Liver (tissue), 9 donors: ENCODE data around the gene WNT1. TPM values are rescaled to one million over a fixed set of nuclear protein-coding genes. Genes with fewer than 3 reads are reported as not detected.

ENCODE experiments used
- DNase-seq: peaks from one replicate; pipeline ENCODE4 v3.0.0-alpha.2; 2017; ENCODE audit warnings: low spot score
- H3K27ac ChIP-seq, 2 donors: one replicate each; pipeline ENCODE4 v1.7.0; 2013; ENCODE audit warnings: inconsistent platforms in 2 of 2, low read length in 2 of 2, control low read depth in 1 of 2, low read depth in 1 of 2, mild to moderate bottlenecking in 1 of 2
- H3K27me3 ChIP-seq, 4 donors: one replicate each; pipeline versions ENCODE4 v1.6.1 to v1.7.0; 2013; ENCODE audit warnings: low read length in 3 of 4, inconsistent platforms in 1 of 4, mild to moderate bottlenecking in 1 of 4, moderate library complexity in 1 of 4; ENCODE audit not compliant: control insufficient read depth in 4 of 4, insufficient read depth in 4 of 4
- H3K36me3 ChIP-seq, 4 donors: one replicate each; pipeline versions ENCODE4 v1.6.1 to v1.7.0; 2013; ENCODE audit warnings: low read length in 3 of 4, mild to moderate bottlenecking in 3 of 4, low read depth in 1 of 4, moderate library complexity in 1 of 4; ENCODE audit not compliant: control insufficient read depth in 4 of 4, insufficient read depth in 3 of 4
- H3K4me1 ChIP-seq, 4 donors: one replicate each; pipeline versions ENCODE4 v1.6.1 to v1.7.0; 2013; ENCODE audit warnings: low read length in 3 of 4, mild to moderate bottlenecking in 3 of 4, moderate library complexity in 1 of 4; ENCODE audit not compliant: control insufficient read depth in 4 of 4, insufficient read depth in 4 of 4
- H3K4me3 ChIP-seq, 3 donors: one replicate each; pipeline versions ENCODE4 v1.6.1 to v1.7.0; 2013; ENCODE audit warnings: low read length in 3 of 3, control low read depth in 1 of 3, low read depth in 1 of 3, mild to moderate bottlenecking in 1 of 3
- H3K9ac ChIP-seq, 2 donors: one replicate each; pipeline ENCODE4 v1.7.0; 2013; ENCODE audit warnings: low read length in 2 of 2, mild to moderate bottlenecking in 2 of 2, moderate library complexity in 2 of 2, control low read depth in 1 of 2, low read depth in 1 of 2
- H3K9me3 ChIP-seq, 4 donors: one replicate each; pipeline versions ENCODE4 v1.6.1 to v1.7.0; 2013; ENCODE audit warnings: low read length in 3 of 4; ENCODE audit not compliant: control insufficient read depth in 4 of 4
- ATF3 ChIP-seq: IDR thresholded peaks from 2 replicates; pipeline ENCODE4 v1.6.1; 2016; ENCODE audit warnings: antibody characterized with exemption
- EGR1 ChIP-seq, 2 donors: IDR thresholded peaks; 2 replicates each; pipeline ENCODE4 v1.6.1; 2016 to 2018; ENCODE audit warnings: antibody characterized with exemption in 2 of 2, low read depth in 2 of 2
- FOXA1 ChIP-seq: IDR thresholded peaks from 2 replicates; pipeline ENCODE4 v1.6.1; 2016; ENCODE audit warnings: antibody characterized with exemption
- FOXA2 ChIP-seq: IDR thresholded peaks from 2 replicates; pipeline ENCODE4 v1.6.1; 2016; ENCODE audit warnings: antibody characterized with exemption
- GABPA ChIP-seq, 2 donors: IDR thresholded peaks in 1 of 2; conservative IDR thresholded peaks in 1 of 2; 2 replicates each; pipeline ENCODE4 v1.6.1; 2016; ENCODE audit warnings: antibody characterized with exemption in 2 of 2, mild to moderate bottlenecking in 1 of 2, moderate library complexity in 1 of 2
- HNF4A ChIP-seq, 2 donors: conservative IDR thresholded peaks; 2 replicates each; pipeline ENCODE4 v1.6.1; 2016; ENCODE audit warnings: antibody characterized with exemption in 2 of 2, mild to moderate bottlenecking in 2 of 2
- HNF4G ChIP-seq: IDR thresholded peaks from 2 replicates; pipeline ENCODE4 v1.6.1; 2016; ENCODE audit warnings: antibody characterized with exemption
- JUND ChIP-seq, 2 donors: IDR thresholded peaks; 2 replicates each; pipeline ENCODE4 v1.6.1; 2016; ENCODE audit warnings: antibody characterized with exemption in 2 of 2
- MAX ChIP-seq: IDR thresholded peaks from 2 replicates; pipeline ENCODE4 v1.6.1; 2016; ENCODE audit warnings: antibody characterized with exemption
- NR2F2 ChIP-seq: IDR thresholded peaks from 2 replicates; pipeline ENCODE4 v1.6.1; 2016; ENCODE audit warnings: antibody characterized with exemption
- RAD21 ChIP-seq, 2 donors: IDR thresholded peaks; 2 replicates each; pipeline ENCODE4 v1.6.1; 2016; ENCODE audit warnings: antibody characterized with exemption in 2 of 2, mild to moderate bottlenecking in 2 of 2
- REST ChIP-seq: IDR thresholded peaks from 2 replicates; pipeline ENCODE4 v1.6.1; 2016; ENCODE audit warnings: antibody characterized with exemption, mild to moderate bottlenecking
- RXRA ChIP-seq, 2 donors: IDR thresholded peaks; 2 replicates each; pipeline ENCODE4 v1.6.1; 2017 to 2018; ENCODE audit warnings: antibody characterized with exemption in 2 of 2, mild to moderate bottlenecking in 1 of 2
- SP1 ChIP-seq: IDR thresholded peaks from 2 replicates; pipeline ENCODE4 v1.6.1; 2018; ENCODE audit warnings: antibody characterized with exemption, mild to moderate bottlenecking
- TAF1 ChIP-seq: conservative IDR thresholded peaks from 2 replicates; pipeline ENCODE4 v1.6.1; 2016; ENCODE audit warnings: antibody characterized with exemption, mild to moderate bottlenecking
- YY1 ChIP-seq: IDR thresholded peaks from 2 replicates; pipeline ENCODE4 v1.6.1; 2016; ENCODE audit warnings: antibody characterized with exemption, mild to moderate bottlenecking
- ZBTB33 ChIP-seq: IDR thresholded peaks from 2 replicates; pipeline ENCODE4 v1.6.1; 2016; ENCODE audit warnings: antibody characterized with exemption
- WGBS: extraction: QIAGEN DNeasy Blood & Tissue Kit; methylation state at CpG from one replicate; pipeline ENCODE4 v1.1.7; 2013; 5-methylcytosine and 5-hydroxymethylcytosine counted together
- polyA plus RNA-seq, 2 donors: library from polyadenylated mRNA; stranded (reverse) in 1 of 2; unstranded in 1 of 2; fragments of 200-250 nt in 1 of 2; fragments of >200 nt in 1 of 2; fragmentation: Nextera tagmentation in 1 of 2; extraction: Ambion mirVana in 1 of 2; gene quantifications; one replicate each; pipeline versions ENCODE4 v1.2.1 to v1.2.3, GENCODE V29; 2013 to 2015
- total RNA-seq, 2 donors: library from RNA; depleted of rRNA; stranded (reverse); fragments of >200 nt; gene quantifications; one replicate each; pipeline ENCODE4 v1.2.3, GENCODE V29; 2014
- donor health status: healthy.
- donor health status: healthy.
- donor health status: healthy.
- donor health status: healthy.
- donor health status: healthy.

WNT1 gene
- total and polyA plus RNA-seq, 4 donors = not detected

GRCh38 chr12:49024543-49024942 is 46.4 kb downstream of the WNT1 start:
- H3K27ac ChIP-seq = no peak overlapping the region
- TF ChIP-seq FOXA1 = no peak
- no peak overlapping the region for H3K4me3 ChIP-seq
- H3K36me3 ChIP-seq = peaks cover 21 to 80% (median 65%) of the 10 kb centered on the region in 4 donors
- no peaks in the 10 kb centered on the region for H3K9me3 ChIP-seq
- H3K9ac ChIP-seq = no peak overlapping the region
- DNase-seq = no peak
- H3K27me3 ChIP-seq = no peaks in the 10 kb centered on the region
- H3K4me1 ChIP-seq = no peaks in the 10 kb centered on the region
- WGBS = 97% methylated on average over 12 of the region's 12 CpGs

- Histone ChIP-seq H3K4me3 (no peak overlapping the region), H3K4me1 (no peaks in the 10 kb centered on the region), H3K27ac (no peak overlapping the region), H3K9me3 (no peaks in the 10 kb centered on the region), H3K36me3 (peaks cover 21 to 80% (median 66%) of the 10 kb centered on the region in 4 donors), H3K27me3 (no peaks in the 10 kb centered on the region), H3K9ac (no peak overlapping the region)
- WGBS = 96% methylated on average over 4 of the region's 4 CpGs
- no peak for DNase-seq
- TF ChIP-seq EGR1 (IDR thresholded peaks at IDR 0.05; ENCODE audit: low read depth in 2 of 2) = no peak
- no peak for TF ChIP-seq NR2F2
- TF ChIP-seq GABPA (IDR thresholded peaks at IDR 0.05 in 1 of 2, conservative IDR thresholded peaks at IDR 0.05 in 1 of 2) = no peak
- no peak for TF ChIP-seq RAD21 (IDR thresholded peaks at IDR 0.05)
- no peak for TF ChIP-seq HNF4A (conservative IDR thresholded peaks at IDR 0.05)
- TF ChIP-seq YY1 = no peak
- TF ChIP-seq TAF1 = no peak
- TF ChIP-seq MAX = no peak
- no peak for TF ChIP-seq REST
- no peak for TF ChIP-seq ZBTB33
- TF ChIP-seq JUND (IDR thresholded peaks at IDR 0.05) = no peak
- TF ChIP-seq HNF4G = no peak
- TF ChIP-seq ATF3 = no peak
- no peak for TF ChIP-seq RXRA (IDR thresholded peaks at IDR 0.05)
- no peak for TF ChIP-seq SP1
- no peak for TF ChIP-seq FOXA2
These were observed 47.3 kb downstream of the WNT1 start for GRCh38 chr12:49025463-49025862.
